NCI-H146 treated with DMSO at 0.1 percent for 48 hours (cell line): ENCODE results near the gene GPR65.

Experiments
- DNase-seq: peaks from one replicate; lab custom pipeline; 2025; ENCODE audit not compliant: unreplicated experiment; lab: John Stamatoyannopoulos, UW

Gene GPR65, protein sequence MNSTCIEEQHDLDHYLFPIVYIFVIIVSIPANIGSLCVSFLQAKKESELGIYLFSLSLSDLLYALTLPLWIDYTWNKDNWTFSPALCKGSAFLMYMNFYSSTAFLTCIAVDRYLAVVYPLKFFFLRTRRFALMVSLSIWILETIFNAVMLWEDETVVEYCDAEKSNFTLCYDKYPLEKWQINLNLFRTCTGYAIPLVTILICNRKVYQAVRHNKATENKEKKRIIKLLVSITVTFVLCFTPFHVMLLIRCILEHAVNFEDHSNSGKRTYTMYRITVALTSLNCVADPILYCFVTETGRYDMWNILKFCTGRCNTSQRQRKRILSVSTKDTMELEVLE

DNA sequence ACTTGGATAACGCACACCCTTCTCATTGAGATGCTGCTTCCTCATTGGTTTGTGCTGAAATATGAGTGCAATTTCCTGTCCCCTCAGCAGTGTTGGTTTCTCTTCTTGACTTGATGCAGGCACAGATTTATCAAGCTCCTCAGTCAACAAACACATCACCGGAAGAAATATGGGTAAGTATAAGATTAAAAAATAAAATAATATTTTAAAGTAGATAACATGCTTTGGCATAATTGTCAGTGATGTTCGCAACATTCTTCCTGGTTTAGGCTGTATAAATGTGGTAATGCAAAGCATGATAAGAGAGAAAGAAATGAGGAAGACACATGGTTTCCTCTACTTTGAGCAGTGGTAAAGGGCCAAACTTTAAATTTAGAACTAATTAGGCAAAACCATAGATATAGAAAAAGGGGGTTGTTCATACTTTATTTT lies at the start of gene GPR65:
Gene GPR65 (plus strand): TSS at position 86 of the 432 bp plus-strand sequence. CDS start 5,713 bp downstream, outside the sequence.
- no peak for DNase-seq

DNA sequence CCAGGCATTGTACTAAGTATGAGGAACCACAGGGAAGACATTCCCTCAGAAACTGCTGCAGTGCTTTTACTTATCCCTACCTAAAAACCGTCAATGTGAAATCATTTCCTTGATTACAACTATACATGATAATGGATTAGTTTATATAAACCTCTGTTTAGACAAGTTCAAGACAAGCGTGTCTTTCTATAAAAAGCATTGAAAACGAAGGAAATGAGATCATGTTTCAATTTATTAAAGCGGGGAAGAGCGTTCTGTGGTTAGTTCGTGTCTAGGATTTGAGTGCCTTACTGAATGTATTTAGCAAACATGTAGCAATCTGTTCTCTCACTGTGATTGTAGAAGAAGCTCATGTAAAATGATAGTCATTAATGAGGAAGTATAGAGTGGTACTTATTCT lies 49.4 kb upstream of the GPR65 start:
- DNase-seq: no peak

DNA sequence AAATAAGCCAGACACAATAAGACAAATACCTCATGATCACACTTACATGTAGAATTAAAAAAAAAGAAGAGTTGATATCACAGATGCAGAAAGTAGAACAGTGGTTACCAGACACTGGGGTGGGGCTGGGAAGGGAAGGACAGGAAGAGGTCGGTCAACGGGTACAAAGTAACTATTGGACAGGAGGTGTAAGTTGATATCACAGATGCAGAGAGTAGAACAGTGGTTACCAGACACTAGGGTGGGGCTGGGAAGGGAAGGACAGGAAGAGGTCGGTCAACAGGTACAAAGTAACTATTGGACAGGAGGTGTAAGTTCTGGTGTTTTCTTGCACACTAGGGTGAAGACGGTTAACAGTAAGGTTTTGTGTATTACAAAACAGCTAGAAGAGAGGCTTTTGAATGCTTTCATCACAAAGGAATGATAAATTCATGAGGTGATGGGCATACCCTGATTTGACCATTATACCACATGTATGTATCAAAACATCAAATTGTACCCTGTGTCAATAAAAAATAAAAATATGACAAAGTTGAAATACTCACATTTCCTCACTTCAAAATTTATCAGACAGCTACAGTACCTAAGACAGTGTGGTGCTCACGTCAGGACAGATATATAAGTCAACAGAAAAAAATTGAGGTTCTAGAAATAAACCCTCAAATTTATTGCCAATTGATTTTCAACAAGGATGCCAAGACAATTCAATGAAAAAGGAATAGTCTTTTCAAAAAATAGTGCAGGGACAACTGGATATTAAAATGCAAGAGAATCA lies 44.7 kb upstream of the GPR65 start:
- DNase-seq: no peak

DNA sequence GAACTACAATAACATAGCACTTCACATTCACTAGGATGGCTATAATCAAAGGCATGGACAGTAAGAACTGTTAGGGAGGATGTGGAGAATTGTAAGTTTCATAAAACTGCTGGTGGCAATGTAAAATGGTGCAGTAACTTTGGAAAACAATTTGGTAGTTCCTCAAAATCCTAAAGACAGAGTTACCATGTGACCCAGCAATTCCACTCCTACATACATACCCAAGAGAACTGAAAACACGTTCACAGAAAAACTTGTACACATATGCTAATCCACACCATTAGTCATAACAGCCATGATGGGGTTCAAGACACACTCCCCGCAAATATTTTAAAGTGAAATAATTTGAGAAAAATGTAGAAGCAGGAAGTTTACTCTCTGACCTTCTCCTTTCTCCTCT lies 43.7 kb upstream of the GPR65 start:
- DNase-seq: no peak

DNA sequence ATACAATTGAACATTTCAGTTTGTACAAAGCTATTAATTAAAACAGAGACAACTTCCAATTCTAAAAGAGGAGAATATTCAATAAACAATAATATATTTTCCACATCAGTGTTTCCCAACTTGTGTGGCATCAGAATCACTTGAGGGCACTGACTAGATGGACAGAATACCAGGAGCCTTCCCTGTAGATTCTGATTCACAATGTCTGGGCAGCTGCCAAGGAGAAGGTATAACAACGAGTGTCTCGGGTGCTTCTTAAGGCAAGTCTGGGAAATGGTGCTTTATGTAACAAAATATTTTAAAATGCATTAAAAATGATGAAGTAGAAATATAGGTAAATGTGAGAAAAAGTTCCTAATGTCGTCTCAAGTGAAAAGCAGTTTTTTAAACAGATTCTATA lies 38.1 kb upstream of the GPR65 start:
- no peak for DNase-seq

DNA sequence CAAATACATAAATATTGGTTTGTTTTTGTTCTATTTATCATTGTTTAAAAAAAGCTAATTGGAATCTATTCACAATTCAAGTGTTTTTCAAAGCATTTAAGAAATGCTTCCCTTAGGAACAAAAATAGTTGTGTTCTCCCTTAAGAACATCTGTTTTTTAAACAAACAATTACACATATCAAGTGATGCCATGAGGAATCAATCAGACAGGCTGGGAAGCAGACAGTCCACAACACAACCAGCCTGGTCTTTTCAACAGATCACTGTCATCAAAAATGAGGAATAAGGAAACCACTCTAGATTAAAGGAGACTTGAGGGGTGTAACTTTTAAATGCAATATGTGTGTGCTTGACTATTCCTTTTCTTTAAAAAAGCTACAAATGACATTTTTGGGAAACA lies 37.4 kb upstream of the GPR65 start:
- no peak for DNase-seq

DNA sequence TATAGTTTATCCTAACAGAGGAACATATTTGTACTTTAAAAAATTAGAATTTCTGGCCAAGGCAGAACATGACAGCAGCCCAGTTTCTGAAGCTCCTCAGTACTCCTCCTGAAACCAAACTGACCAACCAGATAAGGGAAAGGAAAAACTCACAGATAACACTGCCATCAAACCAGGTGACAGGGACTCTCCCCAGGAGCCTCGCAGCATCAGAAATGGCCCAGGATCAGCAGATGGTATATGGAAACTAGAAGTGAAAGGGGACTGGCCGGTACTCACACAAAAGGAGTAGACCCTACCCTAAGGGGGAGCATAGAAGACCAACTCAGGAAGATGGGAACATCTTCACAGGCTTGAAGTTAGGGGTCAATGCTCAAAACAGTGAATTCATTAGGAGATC lies 33.9 kb upstream of the GPR65 start:
- DNase-seq: no peak

DNA sequence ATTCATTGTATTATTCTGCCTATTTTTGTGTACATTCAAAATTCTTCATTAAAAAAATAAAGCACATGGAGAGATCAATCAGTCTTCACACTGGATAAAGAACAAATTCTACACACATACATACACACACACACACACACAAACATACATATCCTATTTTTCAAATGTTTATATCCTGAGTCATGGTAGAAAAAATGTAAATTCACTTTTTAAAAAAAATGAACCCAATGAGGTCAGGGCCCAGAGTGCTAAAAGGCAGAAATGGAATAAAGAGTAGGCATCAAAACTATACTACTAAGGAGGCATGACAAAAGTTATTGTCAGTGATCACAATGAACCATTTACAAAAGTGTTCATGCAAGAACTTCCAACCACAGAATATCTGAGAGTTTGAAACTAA lies 29.3 kb upstream of the GPR65 start:
- no peak for DNase-seq

DNA sequence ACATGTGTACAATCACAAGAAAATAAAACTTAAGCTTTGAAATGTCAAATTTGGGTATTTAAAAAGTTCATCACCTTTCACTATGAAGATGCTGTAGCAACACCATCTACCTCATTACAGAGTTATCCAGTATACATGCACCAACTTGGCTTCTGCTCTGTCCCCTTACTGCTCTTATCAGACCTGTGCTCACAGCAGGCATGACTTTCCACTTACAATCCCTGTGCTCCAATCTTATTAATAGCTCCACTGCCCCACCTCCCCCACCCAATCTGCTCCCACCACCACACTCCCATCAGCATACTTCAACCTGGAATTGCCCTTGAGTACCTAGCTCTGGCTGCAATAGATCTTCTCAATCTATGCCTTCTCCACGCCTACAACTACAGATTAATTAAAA lies 25.2 kb upstream of the GPR65 start:
- DNase-seq: no peak

DNA sequence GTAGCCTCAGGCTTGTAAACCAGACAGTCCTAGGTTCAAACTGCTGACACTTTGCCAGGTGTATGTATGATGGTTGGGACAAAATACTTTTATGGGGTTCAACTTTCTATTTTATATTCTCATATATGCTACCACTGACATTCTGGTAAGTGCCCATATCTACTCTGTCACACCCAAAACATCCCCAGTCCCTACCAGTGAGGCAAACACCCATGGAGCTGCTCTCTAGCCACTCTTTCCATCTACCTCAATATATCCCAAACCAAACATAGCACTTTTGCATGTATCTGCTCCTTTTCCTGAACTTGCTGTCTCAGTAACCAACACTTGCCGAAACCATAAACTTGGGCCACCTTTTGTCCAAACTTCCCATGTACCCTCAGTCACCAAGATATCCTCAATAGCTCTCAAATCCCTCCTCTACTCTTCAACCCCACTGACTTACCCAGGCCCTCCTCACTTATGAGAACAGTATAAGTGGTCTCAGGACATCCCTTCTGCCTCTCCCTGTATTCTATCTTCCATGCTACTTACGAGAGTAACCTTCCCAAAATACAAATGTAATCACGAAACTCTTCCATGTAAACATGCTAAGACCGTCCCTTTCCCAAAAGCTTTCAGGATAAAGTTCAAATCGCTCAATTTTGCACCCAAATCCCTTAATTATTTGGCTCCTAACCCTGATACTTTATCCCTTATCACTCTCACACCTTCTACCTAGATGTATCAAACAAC lies 15.5 kb upstream of the GPR65 start:
- DNase-seq: no peak

DNA sequence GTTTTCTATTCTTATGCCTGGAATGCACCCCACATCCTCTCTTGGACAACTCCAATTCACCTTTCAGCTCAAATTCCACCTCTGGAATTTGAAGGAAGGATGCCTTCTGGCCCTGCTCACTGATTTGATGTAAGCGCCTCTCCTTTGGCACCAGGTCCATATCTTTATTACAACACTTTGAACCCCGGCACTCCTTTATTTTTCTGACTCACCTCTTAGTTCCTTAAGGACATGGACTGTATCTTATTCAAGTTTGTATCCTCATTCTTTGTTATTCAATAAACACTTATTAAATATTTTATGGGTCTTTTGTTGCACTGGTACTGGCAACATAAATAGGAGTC lies 15.0 kb upstream of the GPR65 start:
- no peak for DNase-seq

DNA sequence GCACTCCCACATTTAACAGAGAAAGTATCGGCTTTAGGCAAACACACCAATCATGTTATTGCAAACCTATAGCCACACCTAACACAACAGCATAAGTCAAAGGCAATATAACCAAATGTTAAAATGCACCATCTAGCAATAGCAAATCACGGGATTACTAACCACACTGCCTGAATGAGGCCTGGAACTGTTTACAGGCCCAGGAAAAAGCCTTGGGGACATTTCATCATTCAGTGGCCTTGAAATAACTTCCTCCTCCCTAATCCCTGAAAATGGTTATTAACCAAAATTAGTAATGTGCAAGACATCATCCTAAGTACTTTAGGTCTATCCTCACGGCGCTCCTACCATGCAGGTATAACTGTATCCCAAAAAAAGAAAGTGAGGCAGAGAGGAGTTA lies 14.3 kb upstream of the GPR65 start:
- no peak for DNase-seq

DNA sequence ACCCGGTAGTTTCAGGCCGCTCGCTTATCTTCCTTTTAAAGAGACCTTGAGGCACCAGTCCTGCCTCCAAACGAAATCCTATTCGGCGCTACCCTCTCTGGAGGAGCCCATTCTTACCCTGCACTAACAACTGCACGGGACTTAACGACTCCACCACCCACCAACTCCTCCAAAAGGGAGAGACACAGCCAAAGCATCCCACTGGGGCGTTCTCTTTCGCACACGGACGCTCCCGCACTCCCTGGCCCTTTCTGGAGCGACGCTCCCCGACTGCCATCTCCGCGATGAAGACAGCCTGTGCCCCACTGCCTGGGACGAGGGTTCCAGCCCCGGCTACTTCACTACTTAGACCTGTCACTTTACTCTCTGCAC lies 12.6 kb upstream of the GPR65 start:
- no peak for DNase-seq

DNA sequence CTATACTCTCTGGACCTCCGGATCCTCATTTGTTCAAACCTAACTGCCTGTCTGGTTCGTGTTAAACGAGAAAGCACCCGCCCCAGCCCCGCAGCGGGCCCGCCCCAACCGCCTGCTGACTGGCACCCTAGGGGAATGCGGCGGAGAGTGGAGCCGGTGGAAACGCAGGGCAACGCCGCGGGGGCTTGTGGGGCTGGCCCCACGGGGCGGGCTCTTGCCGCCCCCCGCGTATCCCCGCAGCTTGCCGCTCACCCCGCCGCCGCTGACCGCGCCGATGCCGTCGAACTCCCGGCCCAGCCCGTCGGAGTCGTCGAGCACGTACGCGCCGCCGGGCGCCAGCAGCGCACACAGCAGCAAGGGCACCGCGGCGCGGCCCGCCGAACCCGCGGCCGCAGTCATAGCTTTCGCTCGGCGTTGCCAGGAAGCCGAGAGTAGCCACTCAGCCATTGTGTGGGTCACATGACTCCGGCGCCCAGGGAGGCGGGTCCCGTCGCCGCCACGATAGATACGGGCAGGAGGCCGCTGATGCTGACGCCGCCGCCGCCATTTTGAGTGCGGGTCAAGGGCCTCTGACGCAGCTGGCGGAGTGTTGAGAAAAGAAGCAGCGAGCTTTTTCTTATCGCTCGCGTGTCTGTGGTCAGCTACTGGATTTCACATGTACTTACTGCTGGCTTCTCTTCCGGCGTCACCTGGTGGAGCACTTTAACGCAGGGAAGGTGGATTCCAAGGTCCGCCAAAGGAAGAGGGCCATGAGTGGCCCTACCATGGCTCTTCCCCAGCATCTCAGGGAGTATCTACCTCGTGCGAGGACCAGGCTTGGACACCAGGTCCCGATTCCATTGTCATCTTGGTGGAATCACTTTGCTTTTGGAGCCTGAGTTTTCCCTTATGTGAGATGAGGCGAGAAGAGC lies 12.0 kb upstream of the GPR65 start, which contains the start of gene GALC:
Gene GALC (minus strand): TSS at position 465 of the 911 bp plus-strand sequence. CDS start 18 bp downstream, at position 447.
- peak; percentile 74 for DNase-seq

DNA sequence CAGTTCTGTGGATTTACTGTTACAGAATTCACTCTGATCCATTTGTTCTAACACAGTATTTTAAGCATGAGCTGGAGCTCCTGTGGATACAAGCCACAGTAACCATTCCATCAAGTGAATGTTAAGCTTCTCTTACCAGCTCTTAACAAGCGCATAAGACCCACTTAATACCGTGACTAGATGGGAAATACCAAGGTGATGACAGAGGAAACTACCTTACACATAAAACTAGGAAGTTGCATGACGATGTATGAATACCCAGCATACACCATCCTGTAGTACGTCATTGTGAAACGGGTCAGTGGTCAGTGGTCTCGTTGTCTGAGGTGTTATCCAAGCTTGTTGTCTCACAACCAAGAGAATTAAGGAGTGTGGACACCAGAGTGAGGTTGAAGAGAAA lies 10.0 kb upstream of the GPR65 start:
- DNase-seq: no peak

DNA sequence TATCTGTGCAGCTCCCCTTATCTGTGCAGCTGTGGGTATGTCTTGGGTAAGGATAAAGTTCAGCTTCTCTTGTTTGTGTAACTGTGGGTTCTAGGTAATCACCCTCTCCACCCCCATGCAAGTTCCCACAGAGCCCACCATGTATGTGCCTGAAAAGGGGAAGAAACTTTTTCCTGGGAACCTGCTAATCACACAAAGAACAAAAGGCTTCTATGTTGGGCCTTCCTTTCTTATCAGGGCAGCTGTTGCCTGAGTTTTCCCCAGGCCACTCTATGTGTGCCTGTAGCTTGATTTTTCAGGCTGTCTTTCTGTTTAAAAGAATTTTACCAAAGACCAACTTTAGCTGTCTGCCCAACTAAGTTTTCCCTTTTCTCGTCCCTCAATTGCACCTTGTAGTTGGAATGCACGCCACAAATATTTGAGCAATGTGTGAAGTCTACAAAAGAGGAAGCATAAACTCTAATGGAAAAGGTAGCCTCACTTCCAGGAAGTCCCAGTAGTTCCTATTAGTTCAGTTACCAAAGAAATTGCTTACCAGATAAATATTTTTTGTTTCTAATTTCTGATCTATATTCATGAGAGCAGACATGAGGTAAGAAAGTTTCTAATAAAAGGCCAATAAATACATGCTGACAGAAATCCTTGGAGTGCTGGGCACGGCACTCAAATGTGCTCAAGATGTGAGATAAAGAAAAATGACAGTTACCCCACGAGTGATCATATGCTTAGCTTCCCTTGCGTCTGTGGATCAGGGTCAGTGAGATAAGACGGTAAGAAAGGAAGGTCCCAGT lies 9.2 kb upstream of the GPR65 start:
- DNase-seq: no peak

DNA sequence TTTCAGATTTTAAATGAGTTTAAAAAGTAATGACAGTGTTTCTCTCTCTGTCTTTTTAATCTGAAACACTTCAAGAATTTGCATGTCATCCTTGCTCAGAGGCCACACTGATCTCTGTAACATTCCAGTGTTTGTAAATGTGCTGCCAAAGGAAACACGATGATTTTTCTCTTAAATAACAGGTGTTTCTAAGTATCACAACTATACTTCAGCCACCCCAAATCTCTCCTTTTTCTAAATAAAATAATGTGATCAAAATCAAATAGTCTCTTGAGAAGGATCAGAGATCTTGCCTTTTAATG lies 8.7 kb upstream of the GPR65 start:
- DNase-seq: no peak

DNA sequence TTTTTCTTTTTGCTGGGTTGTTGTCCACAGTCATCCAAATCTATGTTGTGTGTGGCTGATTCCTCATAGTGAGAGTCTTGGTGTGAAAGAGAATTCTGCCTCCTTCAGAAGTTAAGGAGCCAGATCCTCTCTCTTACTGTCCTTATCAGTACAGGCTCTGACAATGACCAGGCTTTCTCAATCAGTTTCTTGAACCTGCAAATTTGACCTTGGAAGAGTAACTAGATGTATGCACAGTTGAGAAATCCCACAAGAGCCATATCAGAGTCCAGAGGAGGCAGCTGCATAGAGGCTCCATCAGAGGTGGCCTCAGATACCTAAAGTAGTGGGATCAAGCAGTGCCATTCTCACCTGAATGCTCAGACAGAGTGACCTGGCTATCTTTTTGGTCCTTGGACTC lies 6.5 kb upstream of the GPR65 start:
- no peak for DNase-seq

DNA sequence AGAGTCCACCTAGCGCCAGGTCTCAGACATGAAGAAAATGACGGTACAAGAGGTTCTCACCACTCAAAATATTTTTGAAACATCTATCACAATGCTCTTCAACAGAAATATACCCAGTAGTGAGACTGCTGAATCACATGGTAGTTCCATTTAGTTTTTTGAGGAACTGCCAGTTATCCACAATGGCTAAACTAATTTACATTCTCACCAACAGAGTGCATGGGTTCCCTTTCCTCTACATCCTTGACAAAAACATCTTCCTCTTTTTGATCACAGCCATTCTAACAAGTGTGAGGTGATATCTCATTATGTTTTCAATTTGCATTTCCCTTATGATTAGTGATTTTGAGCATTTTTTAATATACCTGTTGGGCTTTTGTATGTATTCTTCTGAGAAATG lies 5.7 kb upstream of the GPR65 start:
- no peak for DNase-seq

DNA sequence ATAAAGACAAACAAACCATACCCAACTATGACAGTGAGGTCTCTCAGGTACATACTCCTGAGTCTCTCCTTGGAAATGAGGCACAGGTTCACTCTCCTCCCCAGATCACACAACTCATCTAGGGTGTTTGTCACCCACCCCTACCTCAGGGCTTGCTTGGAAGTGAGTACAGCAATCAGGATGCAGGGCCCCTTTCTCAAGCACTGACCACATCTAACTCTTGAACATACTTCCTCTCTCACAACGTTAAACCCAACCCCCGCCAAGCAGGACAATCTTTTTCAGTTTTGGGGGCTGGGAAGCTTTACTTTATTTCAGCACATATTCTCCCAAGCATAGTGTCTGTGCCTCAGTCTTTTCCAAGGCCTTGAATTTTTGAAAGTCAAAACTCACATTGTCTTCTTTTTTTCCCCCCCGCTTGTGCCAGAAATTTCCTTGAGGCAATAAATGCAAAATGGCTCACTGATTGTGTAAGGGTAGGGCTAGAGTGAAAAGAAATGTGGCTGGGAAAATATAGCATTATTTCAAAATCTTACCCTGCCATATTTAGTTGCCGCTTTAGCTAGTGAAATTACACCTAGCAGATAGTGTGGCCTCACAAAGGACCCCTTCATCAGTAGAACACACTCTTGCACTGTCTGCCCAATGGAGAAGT lies 2.4 kb upstream of the GPR65 start:
- DNase-seq: no peak
